Mesendoderm (in vitro differentiated cells): ENCODE data around the gene ALKBH7.
"Not testable (repeated sequence)": the region's sequence is repeated elsewhere in the genome, so short reads cannot be mapped to it uniquely, and the experiment has no call there.

Experiments
- DNase-seq: peaks from one replicate; pipeline ENCODE4 v3.0.0; 2013
- H2AK5ac ChIP-seq: 2 replicates; pipeline ENCODE4 v1.6.1; 2013; ENCODE audit warnings: low read length, inconsistent platforms
- H2BK120ac ChIP-seq: 2 replicates; pipeline ENCODE4 v1.6.1; 2013; ENCODE audit warnings: low read depth, mild to moderate bottlenecking, low read length, moderate library complexity, mixed read lengths
- H2BK15ac ChIP-seq: replicated peaks from 2 replicates; pipeline ENCODE4 v1.6.1; 2013; ENCODE audit warnings: low read depth, mild to moderate bottlenecking, moderate library complexity
- H2BK5ac ChIP-seq: 2 replicates; pipeline ENCODE4 v1.6.1; 2013; ENCODE audit warnings: low read length, inconsistent platforms
- H3K18ac ChIP-seq: 2 replicates; pipeline ENCODE4 v1.6.1; 2013; ENCODE audit warnings: mild to moderate bottlenecking, low read length, mixed read lengths
- H3K23ac ChIP-seq: one replicate; pipeline ENCODE4 v1.6.1; 2013; ENCODE audit warnings: low read length
- H3K27ac ChIP-seq: 2 replicates; pipeline ENCODE4 v1.5.1; 2013; ENCODE audit warnings: low read depth, mild to moderate bottlenecking, inconsistent platforms, low read length, moderate library complexity
- H3K27me3 ChIP-seq: 2 replicates; pipeline ENCODE4 v1.6.1; 2013; ENCODE audit warnings: low read length, control low read depth, mild to moderate bottlenecking, inconsistent platforms; ENCODE audit not compliant: insufficient read depth, poor library complexity
- H3K36me3 ChIP-seq: 2 replicates; pipeline ENCODE4 v1.6.1; 2013; ENCODE audit warnings: low read length, inconsistent platforms; ENCODE audit not compliant: control insufficient read depth, insufficient read depth
- H3K4ac ChIP-seq: one replicate; pipeline ENCODE4 v1.6.1; 2013; ENCODE audit warnings: low read depth, mild to moderate bottlenecking, low read length, moderate library complexity
- H3K4me1 ChIP-seq: 2 replicates; pipeline ENCODE4 v1.6.1; 2013; ENCODE audit warnings: low read depth, low read length, inconsistent platforms; ENCODE audit not compliant: control insufficient read depth
- H3K4me2 ChIP-seq: 2 replicates; pipeline ENCODE4 v1.6.1; 2013; ENCODE audit warnings: low read length
- H3K4me3 ChIP-seq: 2 replicates; pipeline ENCODE4 v1.5.1; 2013; ENCODE audit warnings: mild to moderate bottlenecking, low read length
- H3K56ac ChIP-seq: one replicate; pipeline ENCODE4 v1.6.1; 2013; ENCODE audit warnings: low read length
- H3K79me1 ChIP-seq: 2 replicates; pipeline ENCODE4 v1.6.1; 2013; ENCODE audit warnings: low read length, inconsistent platforms
- H3K79me2 ChIP-seq: 2 replicates; pipeline ENCODE4 v1.6.1; 2013; ENCODE audit warnings: mild to moderate bottlenecking, low read length; ENCODE audit not compliant: control insufficient read depth, insufficient read depth
- H3K9ac ChIP-seq: 2 replicates; pipeline ENCODE4 v1.6.1; 2013; ENCODE audit warnings: low read length, inconsistent platforms
- H4K5ac ChIP-seq: one replicate; pipeline ENCODE4 v1.6.1; 2013; ENCODE audit warnings: low read length
- H4K8ac ChIP-seq: one replicate; pipeline ENCODE4 v1.6.1; 2013; ENCODE audit warnings: low read depth, mild to moderate bottlenecking, control low read depth, low read length, moderate library complexity
- WGBS: extraction: QIAGEN DNeasy Blood & Tissue Kit; methylation state at CpG from one replicate; pipeline ENCODE4 v1.1.7; 2013; ENCODE audit warnings: low lambda C conversion rate, missing lambda C conversion rate; ENCODE audit not compliant: insufficient coverage; ENCODE audit errors: extremely low coverage; 5-methylcytosine and 5-hydroxymethylcytosine counted together

Gene ALKBH7

DNA sequence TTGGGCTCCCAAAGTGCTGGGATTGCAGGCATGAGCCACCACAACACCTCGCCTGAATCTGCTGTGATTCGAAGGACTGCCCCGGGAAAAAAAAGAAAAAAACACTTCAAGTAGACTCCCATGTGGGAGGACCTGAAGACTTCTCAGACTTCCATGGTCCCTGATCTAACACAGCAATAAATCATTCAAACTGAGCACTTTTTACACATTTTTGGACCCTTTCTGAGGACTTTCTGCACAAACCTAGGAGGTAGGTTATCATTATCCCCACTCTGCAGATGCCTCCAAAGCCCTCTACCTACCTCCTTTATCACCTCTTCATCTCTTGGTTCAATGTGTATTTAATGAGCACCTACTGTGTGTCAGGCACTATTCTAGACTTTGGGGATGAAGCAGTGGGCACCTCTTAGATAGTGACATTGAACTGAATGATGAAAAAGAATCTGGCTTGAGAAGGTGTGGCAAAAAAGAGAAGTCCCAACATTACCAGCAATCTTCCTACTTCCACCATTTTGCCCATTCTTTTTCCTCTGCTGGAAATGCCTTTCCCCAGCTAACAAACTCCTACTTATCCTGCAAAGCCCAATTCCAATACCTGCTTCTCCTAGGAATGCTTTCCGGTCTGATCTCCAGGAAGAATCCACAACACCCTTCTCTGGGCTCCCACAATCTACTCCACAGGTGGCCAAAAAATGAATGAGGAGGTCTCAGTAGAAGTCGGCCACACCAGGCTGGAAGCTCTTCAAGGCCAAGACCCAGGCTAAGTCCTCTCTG, 12.8 kb upstream of the ALKBH7 start:
- Histone ChIP-seq H3K9ac (no peak overlapping the region), H3K79me2 (no peaks in the 10 kb centered on the region), H3K56ac (no peak overlapping the region), H3K4me3 (no peak overlapping the region), H3K23ac (no peak overlapping the region), H3K79me1 (no peaks in the 10 kb centered on the region), H3K4ac (no peak overlapping the region), H3K4me2 (no peak overlapping the region), H3K27ac (no peak overlapping the region), H3K4me1 (no peaks in the 10 kb centered on the region), H2BK120ac (no peak overlapping the region), H3K36me3 (no peaks in the 10 kb centered on the region), H4K5ac (no peak overlapping the region), H3K18ac (no peak overlapping the region), H2BK5ac (no peak overlapping the region), H2BK15ac (no peak overlapping the region), H4K8ac (no peak overlapping the region), H2AK5ac (no peak overlapping the region), H3K27me3 (no peaks in the 10 kb centered on the region)
- no CpG with 5 or more reads among the region's 5 CpGs for WGBS
- DNase-seq, result no peak

DNA sequence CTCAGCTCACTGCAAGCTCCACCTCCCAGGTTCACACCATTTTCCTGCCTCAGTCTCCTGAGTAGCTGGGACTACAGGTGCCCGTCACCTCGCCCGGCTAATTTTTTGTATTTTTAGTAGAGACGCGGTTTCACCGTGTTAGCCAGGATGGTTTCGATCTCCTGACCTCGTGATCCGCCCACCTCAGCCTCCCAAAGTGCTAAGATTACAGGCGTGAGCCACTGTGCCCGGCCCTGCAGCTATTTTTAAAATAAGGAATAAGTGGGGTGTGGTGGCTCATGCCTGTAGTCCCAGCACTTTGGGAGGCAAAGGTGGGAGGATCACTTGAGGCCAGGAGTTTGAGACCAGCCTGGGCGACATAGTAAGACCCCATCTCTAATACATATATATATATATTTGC, 12.1 kb upstream of the ALKBH7 start:
- not testable (repeated sequence) for H3K36me3 ChIP-seq, H4K8ac ChIP-seq, H3K27ac ChIP-seq, H3K23ac ChIP-seq, H3K18ac ChIP-seq, H3K4me3 ChIP-seq, H3K79me2 ChIP-seq, H2BK5ac ChIP-seq, H3K4ac ChIP-seq, DNase-seq, H3K4me1 ChIP-seq, H2BK15ac ChIP-seq, H2BK120ac ChIP-seq, H3K27me3 ChIP-seq, H3K9ac ChIP-seq, H2AK5ac ChIP-seq, H3K4me2 ChIP-seq, H3K79me1 ChIP-seq, H4K5ac ChIP-seq, H3K56ac ChIP-seq
- WGBS, result no CpG with 5 or more reads among the region's 12 CpGs

DNA sequence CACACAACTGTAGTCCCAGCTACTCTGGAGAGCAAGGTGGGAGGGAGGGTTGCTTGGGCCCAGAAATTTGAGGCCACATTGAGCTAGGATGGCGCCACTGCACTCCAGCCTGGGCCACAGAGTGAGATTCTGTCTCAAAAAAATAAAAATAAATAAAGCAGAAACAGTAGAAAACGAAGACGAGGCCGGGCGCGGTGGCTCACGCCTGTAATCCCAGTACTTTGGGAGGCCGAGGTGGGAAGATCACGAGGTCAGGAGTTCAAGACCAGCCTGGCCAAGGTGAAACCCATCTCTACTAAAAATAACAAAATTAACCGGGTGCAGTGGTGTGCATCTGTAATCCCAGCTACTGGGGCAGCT, 11.8 kb upstream of the ALKBH7 start:
- not testable (repeated sequence) for H4K8ac ChIP-seq, H3K4me1 ChIP-seq, H2AK5ac ChIP-seq, H3K18ac ChIP-seq, H2BK5ac ChIP-seq, H3K4ac ChIP-seq, H3K4me3 ChIP-seq, H3K79me1 ChIP-seq, H3K4me2 ChIP-seq, H3K27ac ChIP-seq, H2BK15ac ChIP-seq, H3K36me3 ChIP-seq, H3K79me2 ChIP-seq, H4K5ac ChIP-seq, H3K23ac ChIP-seq, H2BK120ac ChIP-seq, DNase-seq, H3K9ac ChIP-seq, H3K56ac ChIP-seq, H3K27me3 ChIP-seq
- no CpG with 5 or more reads among the region's 10 CpGs for WGBS

DNA sequence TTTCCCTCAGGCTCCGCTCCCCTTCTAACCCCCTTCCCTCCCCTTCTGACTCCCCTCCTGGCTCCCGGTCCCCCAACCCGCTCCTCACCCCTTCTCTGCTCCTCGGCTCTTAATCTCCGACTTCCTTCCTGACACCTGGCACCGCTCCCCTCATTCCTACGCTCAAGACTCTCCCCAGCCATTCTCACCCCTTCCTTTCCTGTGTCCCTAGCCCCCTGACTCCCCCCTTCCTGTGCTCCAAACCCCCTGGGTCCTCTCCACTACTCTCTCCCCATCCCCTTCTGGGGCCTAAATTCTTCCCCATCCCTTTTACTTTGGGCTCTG, 10.6 kb upstream of the ALKBH7 start:
- no peak overlapping the region for H2BK15ac ChIP-seq
- H4K8ac ChIP-seq, result no peak overlapping the region
- H2BK120ac ChIP-seq, result no peak overlapping the region
- H3K27me3 ChIP-seq, result no peaks in the 10 kb centered on the region
- no peaks in the 10 kb centered on the region for H3K79me2 ChIP-seq
- H3K4me1 ChIP-seq, result no peaks in the 10 kb centered on the region
- H4K5ac ChIP-seq, result no peak overlapping the region
- peak overlapping the region; percentile 74 for H3K4me2 ChIP-seq
- no CpG with 5 or more reads among the region's 7 CpGs for WGBS
- peak overlapping the region; percentile 89 for H3K9ac ChIP-seq
- no peaks in the 10 kb centered on the region for H3K79me1 ChIP-seq
- peak overlapping the region; percentile 66 for H3K4me3 ChIP-seq
- peaks cover 2% of the 10 kb centered on the region for H3K36me3 ChIP-seq
- H2AK5ac ChIP-seq, result no peak overlapping the region
- peak overlapping the region; percentile 71 for H3K4ac ChIP-seq
- peak overlapping the region; percentile 72 for H3K23ac ChIP-seq
- no peak overlapping the region for H2BK5ac ChIP-seq
- no peak overlapping the region for H3K27ac ChIP-seq
- peak overlapping the region; percentile 75 for H3K18ac ChIP-seq
- no peak for DNase-seq
- H3K56ac ChIP-seq, result peak overlapping the region; percentile 96

DNA sequence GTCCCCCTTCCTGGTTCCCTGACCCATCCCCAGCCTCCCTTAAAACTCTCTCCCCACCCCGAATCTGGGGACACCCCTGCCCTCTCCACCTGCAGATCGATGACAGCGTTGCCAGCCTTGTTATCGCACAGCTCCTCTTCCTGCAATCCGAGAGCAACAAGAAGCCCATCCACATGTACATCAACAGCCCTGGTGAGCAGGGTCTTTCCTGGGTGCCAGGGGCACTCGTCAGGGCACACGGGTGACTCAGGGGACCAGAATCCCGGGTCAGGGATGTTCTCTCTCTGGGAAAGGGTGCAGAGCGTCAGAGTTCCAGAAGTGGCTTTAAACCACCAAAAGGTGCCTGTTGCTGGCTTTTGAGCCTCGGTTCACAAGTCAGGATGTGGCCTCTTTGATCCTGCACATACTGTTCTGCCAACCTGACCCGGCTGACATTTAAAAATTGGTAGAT, 10.2 kb upstream of the ALKBH7 start:
- Histone ChIP-seq H3K4me2 (peak overlapping the region; percentile 74), H2BK5ac (no peak overlapping the region), H3K23ac (no peak overlapping the region), H3K4ac (peak overlapping the region; percentile 71), H3K4me1 (no peaks in the 10 kb centered on the region), H3K18ac (peak overlapping the region; percentile 75), H3K9ac (peak overlapping the region; percentile 89), H3K36me3 (peaks cover 2% of the 10 kb centered on the region), H3K27me3 (no peaks in the 10 kb centered on the region), H2AK5ac (no peak overlapping the region), H4K5ac (no peak overlapping the region), H2BK15ac (no peak overlapping the region), H3K27ac (no peak overlapping the region), H3K79me1 (no peaks in the 10 kb centered on the region), H3K79me2 (no peaks in the 10 kb centered on the region), H2BK120ac (no peak overlapping the region), H3K4me3 (peak overlapping the region; percentile 66), H3K56ac (peak overlapping the region; percentile 96), H4K8ac (no peak overlapping the region)
- no CpG with 5 or more reads among the region's 11 CpGs for WGBS
- DNase-seq, result no peak

DNA sequence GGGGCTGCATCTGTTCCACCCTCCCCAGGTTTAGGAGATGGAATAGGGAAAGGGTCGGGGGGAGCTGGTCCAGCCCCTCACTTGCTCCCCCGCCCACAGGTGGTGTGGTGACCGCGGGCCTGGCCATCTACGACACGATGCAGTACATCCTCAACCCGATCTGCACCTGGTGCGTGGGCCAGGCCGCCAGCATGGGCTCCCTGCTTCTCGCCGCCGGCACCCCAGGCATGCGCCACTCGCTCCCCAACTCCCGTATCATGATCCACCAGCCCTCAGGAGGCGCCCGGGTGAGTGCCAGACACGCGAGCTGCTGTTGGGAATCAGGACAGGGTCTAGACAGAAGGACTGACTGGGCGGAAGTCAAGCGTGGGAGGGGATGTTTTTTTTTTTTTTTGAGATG, 8.2 kb upstream of the ALKBH7 start:
- Histone ChIP-seq H3K27me3 (no peaks in the 10 kb centered on the region), H4K8ac (no peak overlapping the region), H3K36me3 (peaks cover 2% of the 10 kb centered on the region), H3K9ac (no peak overlapping the region), H3K4me1 (no peaks in the 10 kb centered on the region), H3K27ac (no peak overlapping the region), H2BK5ac (no peak overlapping the region), H2BK120ac (no peak overlapping the region), H3K18ac (no peak overlapping the region), H3K4me2 (no peak overlapping the region), H3K79me2 (no peaks in the 10 kb centered on the region), H3K4ac (no peak overlapping the region), H2BK15ac (no peak overlapping the region), H3K56ac (no peak overlapping the region), H3K4me3 (no peak overlapping the region), H3K23ac (no peak overlapping the region), H3K79me1 (no peaks in the 10 kb centered on the region), H4K5ac (no peak overlapping the region), H2AK5ac (no peak overlapping the region)
- no CpG with 5 or more reads among the region's 21 CpGs for WGBS
- no peak for DNase-seq
